H9 (cell line): Measurements from ENCODE around the gene RAPGEF3. TPM values are rescaled to one million over a fixed set of nuclear protein-coding genes. Genes with fewer than 3 reads are reported as not detected.
A peak's percentile ranks its signal among the peaks of the same experiment; 100 is the strongest.

Experiments used
- DNase-seq: peaks from one replicate; pipeline ENCODE4 v3.0.0-alpha.2; 2017
- H2AFZ ChIP-seq: one replicate; pipeline ENCODE4 v1.6.1; 2013; ENCODE audit warnings: mild to moderate bottlenecking, low read length, control low read depth, moderate library complexity
- H2AK5ac ChIP-seq: 2 replicates; pipeline ENCODE4 v1.6.1; 2013; ENCODE audit warnings: low read length, control low read depth, mixed read lengths; ENCODE audit not compliant: insufficient read length
- H2BK120ac ChIP-seq: one replicate; pipeline ENCODE4 v1.6.1; 2013; ENCODE audit warnings: low read depth, mild to moderate bottlenecking, low read length, control low read depth, inconsistent platforms; ENCODE audit not compliant: poor library complexity, severe bottlenecking
- H2BK12ac ChIP-seq: 2 replicates; pipeline ENCODE4 v1.6.1; 2013; ENCODE audit warnings: low read length, control low read depth, mixed read lengths, low read depth; ENCODE audit not compliant: insufficient read length
- H2BK15ac ChIP-seq: 2 replicates; pipeline ENCODE4 v1.6.1; 2013; ENCODE audit warnings: low read depth, low read length, control low read depth
- H2BK20ac ChIP-seq: one replicate; pipeline ENCODE4 v1.6.1; 2013; ENCODE audit warnings: low read depth, mild to moderate bottlenecking, low read length, control low read depth, inconsistent platforms; ENCODE audit not compliant: poor library complexity, severe bottlenecking
- H2BK5ac ChIP-seq: 2 replicates; pipeline ENCODE4 v1.6.1; 2013; ENCODE audit warnings: low read length, control low read depth, mixed read lengths; ENCODE audit not compliant: insufficient read length
- H3K14ac ChIP-seq: 2 replicates; pipeline ENCODE4 v1.6.1; 2013; ENCODE audit warnings: low read length, control low read depth; ENCODE audit not compliant: insufficient read depth
- H3K18ac ChIP-seq: 2 replicates; pipeline ENCODE4 v1.6.1; 2013; ENCODE audit warnings: low read depth, mild to moderate bottlenecking, mixed read lengths, low read length, control low read depth; ENCODE audit not compliant: insufficient read length
- H3K23ac ChIP-seq: 2 replicates; pipeline ENCODE4 v1.6.1; 2013; ENCODE audit warnings: low read length, control low read depth, mixed read lengths, low read depth; ENCODE audit not compliant: insufficient read length
- H3K23me2 ChIP-seq: 2 replicates; pipeline ENCODE4 v1.6.1; 2013; ENCODE audit warnings: low read depth, mild to moderate bottlenecking, mixed read lengths, low read length, control low read depth; ENCODE audit not compliant: insufficient read length, poor library complexity, severe bottlenecking
- H3K27ac ChIP-seq: 2 replicates; pipeline ENCODE4 v1.5.1; 2013; ENCODE audit warnings: low read length, control low read depth, mixed read lengths, low read depth; ENCODE audit not compliant: insufficient read length
- H3K27me3 ChIP-seq: 2 replicates; pipeline ENCODE4 v1.6.1; 2013; ENCODE audit warnings: low read length, control low read depth, inconsistent platforms; ENCODE audit not compliant: insufficient read depth
- H3K4ac ChIP-seq: 2 replicates; pipeline ENCODE4 v1.6.1; 2013; ENCODE audit warnings: low read depth, mild to moderate bottlenecking, control low read depth, inconsistent platforms, low read length, moderate library complexity
- H3K4me1 ChIP-seq: 2 replicates; pipeline ENCODE4 v1.6.1; 2013; ENCODE audit warnings: low read length, control low read depth, inconsistent platforms; ENCODE audit not compliant: insufficient read depth
- H3K4me2 ChIP-seq: 2 replicates; pipeline ENCODE4 v1.6.1; 2013; ENCODE audit warnings: low read length, control low read depth, mixed read lengths; ENCODE audit not compliant: insufficient read length, insufficient read depth
- H3K56ac ChIP-seq: 2 replicates; pipeline ENCODE4 v1.6.1; 2013; ENCODE audit warnings: low read depth, mild to moderate bottlenecking, mixed read lengths, low read length, control low read depth; ENCODE audit not compliant: insufficient read length
- H3K79me1 ChIP-seq: 2 replicates; pipeline ENCODE4 v1.6.1; 2013; ENCODE audit warnings: low read depth, mild to moderate bottlenecking, moderate library complexity, low read length, control low read depth, inconsistent platforms; ENCODE audit not compliant: insufficient read depth, poor library complexity, severe bottlenecking
- H3K79me2 ChIP-seq: 2 replicates; pipeline ENCODE4 v1.6.1; 2013; ENCODE audit warnings: low read length, control low read depth, inconsistent platforms; ENCODE audit not compliant: insufficient read depth
- H3K9ac ChIP-seq: 2 replicates; pipeline ENCODE4 v1.6.1; 2013; ENCODE audit warnings: low read length, control low read depth, mixed read lengths; ENCODE audit not compliant: insufficient read length; ENCODE audit errors: extremely low read depth
- H3K9me3 ChIP-seq: one replicate; pipeline ENCODE4 v1.6.1; 2013; ENCODE audit warnings: low read depth, low read length, inconsistent platforms; ENCODE audit not compliant: control insufficient read depth
- H3T11ph ChIP-seq: one replicate; pipeline ENCODE4 v1.6.1; 2013; ENCODE audit warnings: mild to moderate bottlenecking, low read length, control low read depth, inconsistent platforms
- H4K20me1 ChIP-seq: one replicate; pipeline ENCODE4 v1.6.1; 2013; ENCODE audit not compliant: control insufficient read depth, insufficient read length, insufficient read depth
- H4K5ac ChIP-seq: 2 replicates; pipeline ENCODE4 v1.6.1; 2013; ENCODE audit warnings: low read depth, mild to moderate bottlenecking, mixed read lengths, low read length, control low read depth; ENCODE audit not compliant: insufficient read length
- H4K8ac ChIP-seq: replicated peaks from 2 replicates; pipeline ENCODE4 v1.6.1; 2013; ENCODE audit warnings: low read length, control low read depth, mixed read lengths, low read depth; ENCODE audit not compliant: insufficient read length
- H4K91ac ChIP-seq: 2 replicates; pipeline ENCODE4 v1.6.1; 2013; ENCODE audit warnings: low read depth, mild to moderate bottlenecking, moderate library complexity, mixed read lengths, low read length, control low read depth; ENCODE audit not compliant: insufficient read length
- H3K27ac Mint-ChIP-seq, 3 experiments: 2 replicates in 2 of 3; 3 replicates in 1 of 3; pipeline ENCODE4 v1.8.0; 2020 to 2021; ENCODE audit warnings: mixed read lengths in 3 of 3, mild to moderate bottlenecking in 1 of 3, moderate library complexity in 1 of 3
- H3K27me3 Mint-ChIP-seq: 2 replicates; pipeline ENCODE4 v1.8.0; 2021; ENCODE audit warnings: low read depth, mild to moderate bottlenecking, moderate library complexity, mixed read lengths
- H3K36me3 Mint-ChIP-seq, 3 experiments: 2 replicates in 2 of 3; 3 replicates in 1 of 3; pipeline ENCODE4 v1.8.0; 2020 to 2021; ENCODE audit warnings: low read depth in 3 of 3, mixed read lengths in 3 of 3; ENCODE audit not compliant: insufficient read depth in 1 of 3
- H3K4me1 Mint-ChIP-seq, 2 experiments: 2 replicates each; pipeline ENCODE4 v1.8.0; 2020; ENCODE audit warnings: mixed read lengths in 2 of 2
- H3K4me3 Mint-ChIP-seq, 2 experiments: 2 replicates in 1 of 2; 3 replicates in 1 of 2; pipeline ENCODE4 v1.8.0; 2020 to 2021; ENCODE audit warnings: mild to moderate bottlenecking in 2 of 2, mixed read lengths in 2 of 2, moderate library complexity in 1 of 2
- H3K9me3 Mint-ChIP-seq, 2 experiments: 2 replicates in 1 of 2; 3 replicates in 1 of 2; pipeline ENCODE4 v1.8.0; 2020; ENCODE audit warnings: mild to moderate bottlenecking in 2 of 2, mixed read lengths in 2 of 2, moderate library complexity in 1 of 2
- CTCF ChIP-seq: fragments of 200-600 bp; sonication (generic); conservative IDR thresholded peaks from 3 replicates; pipeline ENCODE4 v1.8.0; 2021; ENCODE audit warnings: antibody characterized with exemption, mild to moderate bottlenecking
- WGBS: extraction: QIAGEN DNeasy Blood & Tissue Kit; methylation state at CpG from one replicate; pipeline ENCODE4 v1.1.7; 2013; ENCODE audit warnings: missing lambda C conversion rate, low lambda C conversion rate, mixed read lengths; ENCODE audit not compliant: insufficient read length; ENCODE audit errors: extremely low coverage; 5-methylcytosine and 5-hydroxymethylcytosine counted together
- total RNA-seq: library from RNA; stranded (reverse); gene quantifications from 2 replicates; pipeline ENCODE4 v1.2.1, GENCODE V29; 2021

Gene RAPGEF3
- total RNA-seq, 1 experiment from 2014 or later, result 7.4 TPM

DNA sequence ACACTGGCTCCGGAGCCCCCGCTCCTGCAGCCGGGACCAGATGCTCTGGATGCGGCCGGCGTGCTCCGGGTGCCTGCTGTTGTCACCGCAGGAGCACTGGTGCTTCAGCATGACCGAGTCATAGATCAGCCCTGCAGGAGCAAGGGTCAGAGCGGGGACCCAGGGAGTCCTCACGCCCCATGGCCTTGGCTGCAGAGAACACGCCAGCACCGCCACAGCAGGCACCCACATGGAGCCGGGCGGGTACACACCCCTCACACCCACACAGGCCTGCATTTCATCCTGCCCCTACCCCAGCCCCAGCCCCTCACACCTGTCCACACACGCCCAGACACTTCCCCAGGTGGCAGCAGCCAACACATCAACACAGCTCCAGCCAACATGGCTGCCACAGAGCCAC lies 33.2 kb upstream of the RAPGEF3 start:
- Mint-ChIP-seq H3K27ac (peak overlapping the region in 2 of 3 experiments; percentile 70 to 79; a peak in 2 of 7 replicates), H3K36me3 (peaks cover 35 to 72% (median 72%) of the 10 kb centered on the region in 3 experiments; a peak in 6 of 7 replicates), H3K4me3 (no peak overlapping the region), H3K9me3 (no peaks in the 10 kb centered on the region), H3K4me1 (no peaks in the 10 kb centered on the region), H3K27me3 (no peaks in the 10 kb centered on the region)
- H4K8ac ChIP-seq, result no peak overlapping the region
- no peak for TF ChIP-seq CTCF
- H4K91ac ChIP-seq, result no peak overlapping the region
- no peak overlapping the region for H2BK5ac ChIP-seq
- DNase-seq, result no peak
- no peak overlapping the region for H3K14ac ChIP-seq
- no peaks in the 10 kb centered on the region for H3K23me2 ChIP-seq
- no peaks in the 10 kb centered on the region for H3K27me3 ChIP-seq
- H3K23ac ChIP-seq, result no peak overlapping the region
- no peak overlapping the region for H3K4me2 ChIP-seq
- no peak overlapping the region for H2AK5ac ChIP-seq
- no peaks in the 10 kb centered on the region for H3K79me1 ChIP-seq
- H4K5ac ChIP-seq, result no peak overlapping the region
- H3K56ac ChIP-seq, result no peak overlapping the region
- no peak overlapping the region for H3K4ac ChIP-seq
- H3T11ph ChIP-seq, result no peak overlapping the region
- WGBS, result no CpG with 5 or more reads among the region's 16 CpGs
- no peaks in the 10 kb centered on the region for H3K79me2 ChIP-seq
- no peak overlapping the region for H3K27ac ChIP-seq
- H2AFZ ChIP-seq, result no peak overlapping the region
- no peak overlapping the region for H2BK12ac ChIP-seq
- no peak overlapping the region for H2BK20ac ChIP-seq
- H2BK15ac ChIP-seq, result no peak overlapping the region
- no peak overlapping the region for H3K9ac ChIP-seq
- no peaks in the 10 kb centered on the region for H3K4me1 ChIP-seq
- no peak overlapping the region for H3K18ac ChIP-seq
- H2BK120ac ChIP-seq, result no peak overlapping the region
- H3K9me3 ChIP-seq, result no peaks in the 10 kb centered on the region
- no peaks in the 10 kb centered on the region for H4K20me1 ChIP-seq
